Activated naive CD4-positive, alpha-beta T cell treated with anti-CD3 and anti-CD28 coated beads, Interleukin-2, amount 50 U/mL, for 16 hours (primary cell): Measurements from ENCODE around the gene XRCC2.
"Not testable (repeated sequence)": the region's sequence is repeated elsewhere in the genome, so short reads cannot be mapped to it uniquely, and the experiment has no call there.

Experiments
- DNase-seq: peaks from one replicate; pipeline ENCODE4 v3.0.0-alpha.2; 2020

Gene XRCC2

DNA sequence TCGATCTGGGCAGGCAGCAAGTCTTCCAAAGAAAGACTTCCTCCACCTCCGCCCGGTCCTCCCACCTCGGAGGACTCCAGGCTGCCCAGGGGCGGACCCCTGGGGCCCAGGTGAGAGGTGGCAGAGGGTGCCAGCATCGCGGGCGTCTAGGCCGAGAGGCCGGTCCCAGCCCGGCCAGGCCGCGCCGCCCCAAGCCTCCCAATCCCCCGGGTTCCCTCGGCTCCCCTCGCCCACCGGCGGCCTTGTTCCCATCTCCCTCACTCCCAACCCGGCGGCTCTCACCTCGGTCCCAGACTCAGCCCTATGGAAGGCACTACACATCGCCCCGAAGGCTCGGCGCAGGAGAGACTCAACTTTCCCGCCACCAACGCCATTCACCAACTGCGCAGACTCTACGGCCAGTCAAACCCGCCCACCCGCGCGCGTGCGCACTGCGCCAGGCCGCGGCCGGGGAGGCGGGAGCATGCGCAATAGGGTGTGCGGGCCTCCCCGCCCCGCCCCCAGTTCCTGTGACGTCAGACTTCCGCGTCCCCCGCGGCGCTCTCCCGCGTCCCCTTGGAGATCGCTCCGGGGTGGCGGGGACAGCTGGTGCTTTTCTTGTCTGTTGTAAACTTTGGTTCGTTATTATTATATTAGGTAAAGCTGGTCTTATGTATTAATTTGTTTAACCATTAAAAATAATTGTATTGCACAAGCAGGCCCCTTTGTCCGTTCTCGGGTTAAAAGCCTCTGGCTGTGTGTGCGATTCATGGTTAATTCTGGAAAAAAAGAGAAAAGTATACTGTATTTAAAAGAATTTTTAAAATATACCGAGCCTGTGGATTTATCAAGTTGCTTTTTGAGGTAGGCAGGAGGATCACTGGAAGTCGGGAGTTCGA is at the start of gene XRCC2:
TSS of gene XRCC2 (minus strand) at position 383 of the 878 bp plus-strand sequence. CDS start at position 321, 62 bp downstream.
- DNase-seq: peak; percentile 93

DNA sequence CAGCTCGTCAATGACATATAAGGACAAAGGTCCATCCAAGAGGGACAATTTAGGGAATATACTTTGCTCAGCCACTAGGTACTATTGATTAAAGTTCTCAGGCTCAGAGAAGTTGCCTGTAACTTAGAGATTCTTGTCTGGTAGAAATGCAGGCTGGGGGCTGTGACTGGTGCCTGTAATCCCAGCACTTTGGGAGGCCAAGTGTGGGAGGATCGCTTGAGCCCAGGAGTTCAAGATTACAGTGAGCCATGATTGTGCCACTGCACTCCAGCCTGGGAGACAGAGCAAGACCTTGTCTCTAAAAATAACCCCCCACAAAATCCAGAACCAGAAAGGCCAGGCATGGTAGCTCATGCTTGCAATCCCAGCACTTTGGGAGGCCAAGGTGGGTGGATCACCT is 47.4 kb upstream of the XRCC2 start:
- no peak for DNase-seq

DNA sequence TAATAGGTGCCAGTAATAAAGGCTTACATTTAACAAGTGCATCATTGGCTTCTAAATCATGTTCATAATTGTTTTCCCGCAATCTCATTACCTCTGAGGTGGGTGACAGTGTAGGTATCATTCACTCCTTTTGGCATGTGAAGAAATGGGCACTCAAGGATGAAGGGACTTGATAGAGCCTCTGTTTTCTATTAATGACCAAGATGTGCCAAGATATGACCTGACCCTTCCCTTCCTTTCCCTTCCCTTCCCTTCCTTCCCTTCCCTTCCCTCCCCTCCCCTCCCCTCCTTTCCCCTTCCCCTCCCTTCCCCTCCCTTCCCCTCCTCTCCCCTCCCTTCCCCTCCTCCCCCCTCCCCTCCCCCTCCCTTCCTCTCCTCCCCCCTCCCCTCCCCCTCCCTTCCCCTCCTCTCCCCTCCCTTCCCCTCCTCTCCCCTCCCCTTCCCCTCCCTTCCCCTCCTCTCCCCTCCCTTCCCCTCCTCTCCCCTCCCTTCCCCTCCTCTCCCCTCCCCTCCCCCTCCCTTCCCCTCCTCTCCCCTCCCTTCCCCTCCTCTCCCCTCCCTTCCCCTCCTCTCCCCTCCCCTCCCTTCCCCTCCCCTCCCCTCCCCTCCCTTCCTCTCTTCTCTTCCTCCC is 36.6 kb upstream of the XRCC2 start:
- DNase-seq: not testable (repeated sequence)

DNA sequence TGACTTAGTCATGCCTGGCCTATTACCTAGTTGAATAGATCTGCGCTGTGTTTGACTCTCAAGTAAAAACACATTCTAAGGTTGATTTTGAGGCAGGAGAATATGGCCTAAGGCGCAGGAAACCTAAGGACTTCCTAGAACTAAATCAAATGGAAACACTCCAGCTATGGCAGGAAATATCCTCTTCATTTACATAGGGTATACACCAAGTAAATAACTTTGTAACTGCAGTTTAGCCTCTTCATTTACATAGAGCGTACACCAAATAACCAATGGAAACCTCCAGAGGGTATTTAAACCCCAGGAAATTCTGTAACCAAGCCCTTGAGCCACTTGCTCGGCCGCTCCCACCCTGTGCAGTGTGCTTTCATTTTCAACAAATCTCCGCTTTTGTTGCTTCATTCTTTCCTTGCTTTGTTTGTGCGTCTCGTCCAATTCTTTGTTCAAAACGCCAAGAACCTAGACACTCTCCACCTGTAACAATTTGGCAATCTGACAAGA is 35.6 kb upstream of the XRCC2 start:
- no peak for DNase-seq

DNA sequence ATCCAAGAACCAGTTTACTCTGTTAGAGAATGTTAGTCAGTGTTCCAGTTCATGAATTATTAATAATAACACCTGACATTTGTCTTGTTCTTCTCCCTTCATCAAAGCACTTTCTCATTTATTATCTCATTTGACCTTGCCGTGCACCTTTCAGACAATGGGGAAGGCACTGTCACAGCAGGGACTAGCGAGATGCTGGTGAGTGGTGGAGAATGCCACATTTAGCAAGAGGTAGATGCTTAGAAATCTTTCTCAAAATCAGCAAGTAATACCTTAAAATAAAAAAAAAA is 34.2 kb upstream of the XRCC2 start:
- no peak for DNase-seq

DNA sequence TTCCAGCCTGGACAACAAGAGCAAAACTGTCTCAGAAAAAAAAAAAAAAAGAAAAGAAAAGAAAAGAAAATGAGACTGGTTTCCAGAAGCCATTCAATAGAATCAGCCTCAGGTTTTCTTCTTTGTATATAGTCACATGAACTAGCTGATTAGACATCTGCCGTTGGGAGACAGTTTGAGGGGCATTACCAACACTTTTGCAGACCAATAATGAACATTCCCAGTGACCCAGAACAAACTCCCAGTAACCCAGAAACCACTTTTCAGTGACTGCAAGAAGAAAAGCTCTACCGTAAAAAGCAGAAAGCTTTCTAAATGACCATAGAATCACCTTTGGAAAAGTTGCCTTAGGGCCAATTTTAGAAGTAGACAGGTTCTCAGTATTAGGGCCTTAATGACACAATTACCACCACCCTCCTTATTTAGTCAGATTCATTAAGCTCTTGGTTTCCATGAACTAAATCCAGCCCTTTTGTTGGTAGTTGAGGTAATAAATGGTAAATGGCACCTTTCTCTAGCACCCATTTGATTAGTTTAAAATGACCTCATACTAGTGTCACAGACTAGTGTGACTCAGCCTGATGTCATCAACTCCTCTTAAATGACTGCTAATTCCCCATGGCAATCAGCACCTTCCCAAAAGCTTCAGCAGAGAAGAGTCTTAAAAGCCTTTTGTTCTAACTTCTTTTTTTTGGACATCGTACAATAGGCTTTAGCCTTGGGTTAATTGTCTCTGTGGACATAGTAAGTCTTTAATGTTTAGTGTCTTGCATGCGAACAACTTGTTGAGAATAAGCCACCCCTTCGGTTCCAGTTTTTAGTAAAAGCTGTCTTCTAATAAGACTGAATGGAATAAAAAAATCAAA is 33.6 kb upstream of the XRCC2 start:
- DNase-seq: no peak

DNA sequence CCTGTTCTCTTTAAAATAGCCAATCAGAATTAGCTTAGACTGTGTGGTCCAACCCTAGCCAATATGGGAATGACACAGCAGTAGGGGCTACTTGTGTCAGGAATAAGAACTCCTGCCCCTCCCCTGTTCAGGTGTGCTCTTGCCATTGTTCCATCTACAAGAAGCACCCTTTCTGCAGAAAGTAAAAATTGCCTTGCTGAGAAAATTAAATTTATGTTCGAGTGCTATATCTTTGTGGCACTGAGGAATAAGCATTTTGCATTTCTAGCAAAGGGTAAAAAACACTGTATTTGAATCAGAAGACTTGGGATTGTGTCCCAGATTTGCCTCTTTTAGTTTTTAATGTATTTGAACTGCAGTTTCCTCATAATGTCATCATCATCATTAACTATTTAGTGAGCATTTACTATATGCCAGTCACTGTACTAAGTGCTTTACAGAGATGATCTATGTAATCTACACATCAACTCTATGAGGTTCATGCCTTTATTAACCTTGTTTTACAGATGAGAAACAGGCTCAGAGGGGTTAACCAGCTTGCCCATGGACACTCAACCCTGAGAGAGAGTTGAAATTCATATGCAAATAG is 28.9 kb upstream of the XRCC2 start:
- no peak for DNase-seq

DNA sequence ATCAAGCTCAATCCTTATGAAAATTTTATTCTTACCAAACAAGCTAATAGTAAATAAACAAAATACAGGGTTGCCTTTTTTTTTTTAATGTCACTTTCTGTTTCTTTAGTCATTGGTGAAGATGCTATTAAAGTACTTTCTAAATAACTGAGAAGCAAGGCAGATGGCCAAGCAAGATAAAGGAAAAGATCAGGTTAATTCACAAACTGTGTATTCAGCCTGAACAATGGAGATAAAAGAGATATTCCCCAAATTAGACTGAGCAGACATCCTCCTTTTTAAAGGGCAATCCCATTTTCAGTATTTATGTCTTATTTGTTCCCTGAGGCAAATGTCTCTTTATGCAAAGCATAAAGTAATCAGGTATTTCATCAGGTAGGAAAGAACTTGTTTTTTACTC is 23.1 kb upstream of the XRCC2 start:
- no peak for DNase-seq

DNA sequence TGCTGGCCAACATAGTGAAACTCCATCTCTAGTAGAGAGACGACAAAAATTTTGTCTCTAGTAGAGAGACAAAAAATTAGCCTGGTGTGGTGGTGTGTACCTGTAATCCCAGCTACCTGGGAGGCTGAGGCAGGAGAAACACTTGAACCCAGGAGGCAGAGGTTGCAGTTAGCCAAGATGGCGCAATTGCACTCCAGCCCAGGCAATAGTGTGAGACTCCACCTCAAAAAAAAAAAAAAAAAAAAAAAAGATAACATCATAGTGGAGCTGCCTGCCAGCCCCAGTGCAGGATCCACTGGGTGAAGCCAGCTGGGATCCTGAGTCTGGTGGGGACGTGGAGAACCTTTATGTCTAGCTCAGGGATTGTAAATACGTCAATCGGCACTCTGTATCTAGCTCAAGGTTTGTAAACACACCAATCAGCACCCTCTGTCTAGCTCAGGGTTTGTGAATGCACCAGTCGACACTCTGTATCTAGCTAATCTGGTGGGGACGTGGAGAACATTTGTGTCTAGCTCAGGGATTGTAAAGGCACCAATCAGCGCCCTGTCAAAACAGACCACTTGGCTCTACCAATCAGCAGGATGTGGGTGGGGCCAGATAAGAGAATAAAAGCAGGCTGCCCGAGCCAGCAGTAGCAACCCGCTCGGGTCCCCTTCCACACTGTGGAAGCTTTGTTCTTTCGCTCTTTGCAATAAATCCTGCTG is 21.5 kb upstream of the XRCC2 start:
- not testable (repeated sequence) for DNase-seq

DNA sequence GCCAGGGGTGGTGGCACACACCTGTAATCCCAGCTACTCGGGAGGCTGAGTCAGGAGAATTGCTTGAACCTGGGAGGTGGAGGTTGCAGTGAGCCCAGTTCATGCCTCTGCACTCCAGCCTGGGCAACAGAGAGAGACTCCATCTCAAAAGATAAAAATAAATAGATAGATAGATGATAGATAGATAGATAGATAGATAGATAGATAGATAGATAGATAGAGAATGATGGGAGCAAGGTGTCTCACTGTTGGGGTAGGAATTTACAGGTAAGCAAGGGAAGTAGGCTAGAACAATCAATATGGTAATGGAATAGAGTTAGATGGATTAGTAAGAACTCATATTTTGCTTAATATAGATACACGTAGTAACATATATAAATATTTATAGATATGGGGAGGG is 16.3 kb upstream of the XRCC2 start:
- not testable (repeated sequence) for DNase-seq

DNA sequence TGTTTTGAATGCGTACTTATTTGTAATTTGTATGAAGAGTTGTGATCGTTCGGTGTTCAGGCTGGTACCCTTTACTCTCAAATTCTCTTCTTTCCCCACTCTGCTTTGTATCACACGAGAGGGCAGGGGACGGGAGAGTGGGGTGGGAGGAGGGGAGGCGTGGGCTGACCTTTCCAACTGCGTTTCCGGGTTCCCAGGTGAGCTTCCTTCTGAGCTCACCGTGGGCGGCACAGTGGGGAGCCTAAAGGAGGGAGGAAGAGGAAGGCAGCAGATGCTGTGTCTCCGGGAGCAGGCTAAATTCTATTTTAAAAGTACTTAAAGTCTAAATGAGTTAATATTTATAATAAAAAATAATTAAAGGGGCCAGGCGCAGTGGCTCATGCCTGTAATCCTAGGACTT is 7.4 kb upstream of the XRCC2 start:
- no peak for DNase-seq

DNA sequence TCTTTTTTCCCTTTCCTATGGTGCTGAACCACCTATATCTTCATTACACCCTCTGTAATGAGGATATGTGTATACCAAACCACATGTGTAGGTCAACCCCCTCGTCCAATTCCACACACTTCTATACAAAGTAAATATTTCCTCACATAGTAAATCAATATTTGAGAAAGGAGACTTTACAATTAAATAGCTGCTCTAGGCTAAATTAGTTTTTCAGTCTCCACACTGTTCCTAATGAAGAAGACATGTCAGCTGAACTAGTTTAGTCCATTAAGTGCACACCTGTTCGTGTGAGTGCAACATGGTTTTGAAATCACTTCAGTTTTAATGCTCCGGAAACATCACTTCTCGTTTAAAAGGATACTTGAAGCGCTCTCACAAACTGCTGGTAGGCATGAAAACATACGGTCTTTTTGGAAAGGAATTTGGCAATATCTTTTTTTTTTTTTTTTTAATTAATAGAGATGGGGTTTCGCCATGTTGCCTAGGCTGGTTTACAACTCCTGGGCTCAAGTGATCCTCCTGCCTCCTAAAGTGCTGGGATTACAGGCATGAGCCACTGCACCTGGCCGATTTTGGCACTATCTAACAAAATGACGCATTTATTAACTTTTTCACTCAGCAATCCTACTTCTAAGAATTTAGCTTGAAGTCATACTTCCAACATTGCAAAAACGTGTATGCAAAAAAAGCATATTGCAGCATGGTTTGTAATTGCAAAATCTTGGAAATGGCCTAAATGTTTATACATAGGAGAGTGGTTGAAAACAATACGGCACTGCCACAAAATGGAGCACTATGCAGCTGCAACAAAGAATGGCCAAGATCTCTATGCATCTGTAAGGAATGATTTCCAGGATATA is 2.1 kb upstream of the XRCC2 start:
- DNase-seq: no peak

DNA sequence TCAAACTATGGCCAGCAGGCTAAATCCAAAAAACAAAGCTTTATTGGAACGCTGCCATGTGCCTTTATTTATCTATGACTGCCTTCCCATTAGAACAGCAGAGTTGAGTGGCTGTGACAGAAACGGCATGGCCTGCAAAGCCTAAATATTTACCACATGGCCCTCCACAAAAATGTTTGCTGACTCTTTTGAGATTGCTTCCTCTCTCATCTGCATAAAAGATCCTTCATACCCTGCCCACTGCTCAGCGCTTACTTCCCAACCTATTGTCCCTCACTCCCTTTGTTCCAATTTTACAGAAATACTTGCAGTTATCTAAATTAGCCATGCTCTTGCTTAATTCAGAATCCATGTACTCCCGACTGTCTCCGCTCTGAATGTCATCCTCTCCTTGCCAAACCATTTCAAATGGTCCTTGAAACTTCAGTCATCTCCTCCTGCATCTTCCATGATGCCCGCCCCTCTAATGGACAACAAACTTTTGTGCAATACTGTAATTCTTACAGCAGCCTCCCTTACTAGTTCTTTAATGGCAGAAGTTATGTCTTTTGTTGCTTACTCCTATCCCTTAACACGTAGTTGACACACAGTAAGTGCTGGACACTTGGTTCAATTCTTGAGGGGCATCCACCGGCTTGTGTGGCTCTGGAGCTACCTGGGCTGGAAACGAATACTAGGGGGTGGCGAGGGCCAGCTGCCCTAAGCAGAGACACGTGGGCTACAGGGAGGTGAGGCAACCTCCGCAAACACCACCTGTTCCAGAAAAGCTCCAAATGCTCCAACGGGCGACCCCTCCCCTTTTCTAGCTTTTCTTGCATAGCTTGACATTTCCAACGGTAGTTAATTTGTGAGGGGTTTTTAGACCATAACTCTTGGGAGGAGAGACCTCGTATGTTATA is 832 bp downstream of the XRCC2 start:
- peak; percentile 11 for DNase-seq

DNA sequence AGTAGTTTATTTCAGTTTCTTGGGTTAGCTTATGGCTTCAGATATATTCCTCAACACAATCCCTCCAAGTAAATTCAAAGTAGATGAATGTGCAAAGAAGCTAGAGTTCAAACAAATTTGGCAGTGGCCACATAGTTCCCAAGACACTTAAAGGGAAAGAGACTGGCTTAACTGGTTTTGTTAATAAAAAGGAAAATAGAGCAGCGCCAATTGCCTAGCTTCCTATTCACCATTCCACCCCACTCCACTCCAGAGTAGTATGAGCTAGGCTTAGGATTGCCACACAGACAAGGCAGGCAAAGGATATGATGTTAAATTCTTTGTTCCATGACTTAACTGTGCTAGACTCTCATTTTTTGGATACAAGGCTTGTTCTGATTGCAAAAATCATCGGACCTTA is 2.0 kb downstream of the XRCC2 start:
- no peak for DNase-seq

DNA sequence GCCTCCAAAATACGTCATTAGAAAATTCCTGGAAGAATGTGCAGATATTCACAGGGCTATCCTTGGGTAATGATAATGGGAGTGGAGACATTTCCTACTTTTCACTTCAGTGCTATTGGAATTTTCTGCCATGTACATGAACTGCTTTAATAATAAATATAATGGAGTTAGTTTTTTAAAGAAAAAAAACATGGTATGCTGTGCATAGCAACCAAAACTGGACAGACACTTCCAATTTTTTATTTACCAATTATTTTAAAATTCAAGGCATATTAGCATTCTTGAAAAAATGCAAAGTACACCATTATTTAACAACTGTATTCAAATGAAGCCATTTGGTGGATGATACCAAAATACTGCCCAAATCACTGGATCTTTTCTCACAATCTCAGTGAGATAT is 3.3 kb downstream of the XRCC2 start:
- no peak for DNase-seq

DNA sequence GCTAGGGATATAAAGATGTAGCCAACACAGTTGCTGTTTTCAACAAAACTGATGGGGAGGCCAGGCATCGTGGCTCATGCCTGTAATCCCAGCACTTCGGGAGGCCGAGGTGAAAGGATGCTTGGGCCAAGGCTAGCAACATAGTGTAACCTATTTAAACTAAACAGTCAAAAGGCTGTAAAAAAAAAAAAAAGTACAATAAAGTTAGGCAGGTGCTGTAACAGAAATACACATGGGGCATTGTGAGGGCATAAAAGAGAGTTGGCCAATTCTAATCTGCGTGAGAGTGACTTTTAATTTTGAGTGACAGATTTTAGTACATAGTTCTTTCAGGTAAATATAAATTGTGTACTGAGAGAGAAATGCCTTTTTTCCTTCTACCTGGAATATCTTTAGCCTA is 6.2 kb downstream of the XRCC2 start:
- DNase-seq: no peak

DNA sequence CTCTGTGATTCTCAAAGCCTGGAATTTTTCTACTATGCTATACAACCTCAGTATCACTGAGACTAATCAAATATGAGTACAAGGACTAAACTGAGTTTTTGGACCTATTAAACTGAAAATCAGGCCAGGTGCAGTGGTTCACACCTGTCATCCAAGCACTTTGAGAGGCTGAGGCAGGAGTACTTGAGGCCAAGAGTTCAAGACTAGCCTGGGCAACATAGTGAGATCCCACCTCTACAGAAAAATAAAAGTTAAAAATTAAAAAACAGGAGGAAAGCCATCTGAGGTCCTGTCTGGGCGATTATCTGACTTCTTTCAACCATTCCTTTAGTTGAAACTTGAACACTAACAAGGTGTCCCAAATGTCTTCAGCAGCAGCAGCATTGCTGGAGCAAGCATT is 7.0 kb downstream of the XRCC2 start:
- no peak for DNase-seq

DNA sequence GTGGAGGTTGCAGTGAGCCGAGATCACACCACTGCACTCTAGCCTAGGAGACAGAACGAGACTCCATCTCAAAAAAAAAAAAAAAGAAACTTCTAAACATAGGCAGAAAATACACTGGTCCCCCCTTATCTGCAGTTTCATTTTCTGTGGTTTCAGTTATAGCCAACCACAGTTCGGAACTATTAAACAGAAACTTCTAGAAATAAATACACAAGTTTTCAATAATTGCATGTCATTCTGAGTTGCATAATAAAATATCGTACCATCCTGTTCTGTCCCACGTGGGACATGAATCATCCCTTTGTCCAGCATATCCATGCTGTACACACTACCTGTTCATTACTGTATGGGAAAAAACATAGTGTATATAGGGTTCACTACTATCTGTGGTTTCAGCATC is 8.0 kb downstream of the XRCC2 start:
- DNase-seq: no peak

DNA sequence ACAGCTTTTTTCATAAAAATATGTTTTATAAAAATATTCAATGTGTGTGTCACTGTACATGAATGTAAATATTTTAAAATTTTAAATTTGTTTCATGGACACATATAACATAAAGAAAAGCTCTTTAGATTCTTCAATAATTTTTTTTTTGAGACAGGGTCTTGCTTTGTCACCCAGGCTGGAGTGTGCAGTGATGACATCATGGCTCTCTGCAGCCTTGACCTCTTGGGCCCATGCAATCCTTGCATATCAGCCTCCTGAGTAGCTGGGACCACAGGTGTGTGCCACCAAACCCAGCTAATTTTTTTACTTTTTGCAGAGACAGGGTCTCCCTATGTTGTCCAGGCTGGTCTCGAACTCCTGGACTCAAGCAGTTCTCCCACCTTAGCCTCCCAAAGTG is 9.9 kb downstream of the XRCC2 start:
- DNase-seq: no peak

DNA sequence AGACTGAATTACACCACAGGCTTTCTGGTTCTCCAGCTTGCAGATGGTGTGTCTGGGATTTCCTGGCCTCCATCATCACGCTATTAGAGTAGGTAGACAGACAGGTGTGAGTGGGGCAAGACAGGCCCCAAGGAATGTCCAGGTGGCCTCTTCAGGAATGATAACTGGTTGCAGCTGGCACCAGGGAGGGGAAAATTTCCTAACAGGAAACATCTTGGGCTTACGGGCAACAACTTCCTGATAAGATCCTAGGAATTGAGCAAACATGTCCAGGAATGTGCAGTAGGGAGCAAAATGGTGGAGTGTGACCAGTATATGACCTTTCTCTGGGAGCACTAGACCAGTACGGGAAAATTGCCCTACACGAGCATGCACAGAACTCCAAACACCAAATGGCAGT is 11.3 kb downstream of the XRCC2 start:
- no peak for DNase-seq
